GM23248 (cell line): ENCODE data around the gene RFX4. TPM values are rescaled to one million over a fixed set of nuclear protein-coding genes. Genes with fewer than 3 reads are reported as not detected.
A peak's percentile ranks its signal among the peaks of the same experiment; 100 is the strongest.

Experiments
- DNase-seq: peaks from one replicate; pipeline ENCODE4 v3.0.0-alpha.2; 2015
- H2AFZ ChIP-seq: fragments of 200-600 bp; sonication (generic); 2 replicates; pipeline ENCODE4 v1.6.1; 2016; ENCODE audit warnings: antibody characterized with exemption
- H3F3A ChIP-seq: fragments of 200-600 bp; sonication (generic); 2 replicates; pipeline ENCODE4 v1.6.1; 2016; ENCODE audit warnings: mild to moderate bottlenecking, antibody characterized with exemption, mixed run types; ENCODE audit not compliant: insufficient read depth
- H3K27ac ChIP-seq: fragments of 200-600 bp; sonication (generic); 2 replicates; pipeline ENCODE4 v1.5.1; 2016; ENCODE audit warnings: mild to moderate bottlenecking
- H3K27me3 ChIP-seq: fragments of 200-600 bp; sonication (generic); replicated peaks from 2 replicates; pipeline ENCODE4 v1.6.1; 2016; ENCODE audit warnings: mild to moderate bottlenecking; ENCODE audit not compliant: insufficient read depth
- H3K36me3 ChIP-seq: fragments of 200-600 bp; sonication (generic); 2 replicates; pipeline ENCODE4 v1.6.1; 2016; ENCODE audit warnings: low read depth, mild to moderate bottlenecking
- H3K4me1 ChIP-seq: fragments of 200-600 bp; sonication (generic); 2 replicates; pipeline ENCODE4 v1.6.1; 2016; ENCODE audit warnings: mild to moderate bottlenecking; ENCODE audit not compliant: insufficient read depth
- H3K4me2 ChIP-seq: fragments of 200-600 bp; sonication (generic); one replicate; pipeline ENCODE4 v1.6.1; 2016; ENCODE audit warnings: mild to moderate bottlenecking; ENCODE audit not compliant: unreplicated experiment
- H3K4me3 ChIP-seq: fragments of 200-600 bp; sonication (generic); 2 replicates; pipeline ENCODE4 v1.5.1; 2016; ENCODE audit warnings: mild to moderate bottlenecking
- H3K79me2 ChIP-seq: fragments of 200-600 bp; sonication (generic); 2 replicates; pipeline ENCODE4 v1.6.1; 2016; ENCODE audit warnings: mild to moderate bottlenecking; ENCODE audit not compliant: insufficient read depth
- H3K9ac ChIP-seq: fragments of 200-600 bp; sonication (generic); 2 replicates; pipeline ENCODE4 v1.6.1; 2016; ENCODE audit warnings: mild to moderate bottlenecking
- H3K9me2 ChIP-seq: fragments of 200-600 bp; sonication (generic); 2 replicates; pipeline ENCODE4 v1.6.1; 2016; ENCODE audit warnings: mixed run types, mild to moderate bottlenecking, moderate library complexity; ENCODE audit not compliant: insufficient read depth
- H3K9me3 ChIP-seq: fragments of 200-600 bp; sonication (generic); one replicate; pipeline ENCODE4 v1.6.1; 2017; ENCODE audit warnings: low read depth
- H4K20me1 ChIP-seq: fragments of 200-600 bp; sonication (generic); 2 replicates; pipeline ENCODE4 v1.6.0; 2016; ENCODE audit not compliant: insufficient read depth
- EZH2 ChIP-seq: fragments of 200-600 bp; sonication (generic); IDR thresholded peaks from 2 replicates; pipeline ENCODE4 v1.6.1; 2018; ENCODE audit warnings: antibody characterized with exemption, mild to moderate bottlenecking; ENCODE audit not compliant: insufficient read depth, poor library complexity, severe bottlenecking
- EZH2phosphoT487 ChIP-seq: fragments of 200-600 bp; sonication (generic); IDR thresholded peaks from 2 replicates; pipeline ENCODE4 v1.6.1; 2018; ENCODE audit warnings: antibody characterized with exemption, moderate library complexity, mild to moderate bottlenecking, low read depth; ENCODE audit not compliant: insufficient read depth
- WGBS, 2 experiments: methylation state at CpG; one replicate each; pipeline ENCODE4 v1.1.6; 2015 to 2017; ENCODE audit warnings: low lambda C conversion rate in 2 of 2, low coverage in 1 of 2; ENCODE audit errors: missing lambda C conversion rate in 2 of 2; 5-methylcytosine and 5-hydroxymethylcytosine counted together
- in situ Hi-C: fragments of 300-500 bp; cut with MboI; formaldehyde crosslinking; loops from 2 replicates; pipeline ENCODE4 v1.15.0; 2020
- polyA plus RNA-seq: library from polyadenylated mRNA; unstranded; fragments of >200 nt; fragmentation: Nextera tagmentation; extraction: Ambion mirVana; gene quantifications from 2 replicates; pipeline ENCODE4 v1.2.1, GENCODE V29; 2016
- total RNA-seq: library from RNA; depleted of rRNA; stranded (reverse); fragments of >200 nt; shearing (Covaris generic); gene quantifications from 2 replicates; pipeline ENCODE4 v1.2.3, GENCODE V29; 2014

The RFX4 gene
- total and polyA plus RNA-seq, 2 experiments from 2014 or later, result not detected

GRCh38 chr12:106580671-106581508 lies 1.9 kb upstream of the RFX4 start:
- WGBS, 2 experiments, result 10 to 13% methylated on average over 57 to 58 of the region's 58 CpGs
- 0 out of 2 replicates have a peak, but pooled peaks cover 6% of the 10 kb centered on the region for H3K4me1 ChIP-seq
- no peaks in the 10 kb centered on the region for H3K36me3 ChIP-seq
- H4K20me1 ChIP-seq, result no peaks in the 10 kb centered on the region
- H3K4me2 ChIP-seq, result no peak overlapping the region
- no peak overlapping the region for H3K9ac ChIP-seq
- H3F3A ChIP-seq, result no peaks in the 10 kb centered on the region
- in situ Hi-C loops, result no loop called here
- H3K27ac ChIP-seq, result no peak overlapping the region
- no peak for DNase-seq
- no peaks in the 10 kb centered on the region for H3K9me2 ChIP-seq
- no peak overlapping the region for H3K4me3 ChIP-seq
- TF ChIP-seq EZH2, result no peak
- TF ChIP-seq EZH2phosphoT487, result no peak
- peaks cover 59% of the 10 kb centered on the region for H3K27me3 ChIP-seq
- H3K9me3 ChIP-seq, result no peaks in the 10 kb centered on the region
- no peaks in the 10 kb centered on the region for H3K79me2 ChIP-seq
- H2AFZ ChIP-seq, result no peak overlapping the region

GRCh38 chr12:106581543-106582248 lies 1.1 kb upstream of the RFX4 start:
- H3K9me2 ChIP-seq, result no peaks in the 10 kb centered on the region
- DNase-seq, result peak; percentile 50
- no peak overlapping the region for H2AFZ ChIP-seq
- no peak overlapping the region for H3K4me2 ChIP-seq
- 2 to 4% methylated on average over 13 to 45 of the region's 52 CpGs for WGBS, 2 experiments
- in situ Hi-C loops, result no loop called here
- 0 out of 2 replicates have a peak, but pooled peaks cover 6% of the 10 kb centered on the region for H3K4me1 ChIP-seq
- H3K36me3 ChIP-seq, result no peaks in the 10 kb centered on the region
- H3K9me3 ChIP-seq, result no peaks in the 10 kb centered on the region
- TF ChIP-seq EZH2phosphoT487 (0 out of 2 replicates have a peak, but pooled peaks have one; percentile 55), EZH2 (peak; percentile 52)
- no peak overlapping the region for H3K27ac ChIP-seq
- peaks cover 67% of the 10 kb centered on the region for H3K27me3 ChIP-seq
- H3K4me3 ChIP-seq, result no peak overlapping the region
- no peaks in the 10 kb centered on the region for H3F3A ChIP-seq
- no peak overlapping the region for H3K9ac ChIP-seq
- H4K20me1 ChIP-seq, result no peaks in the 10 kb centered on the region
- H3K79me2 ChIP-seq, result no peaks in the 10 kb centered on the region

- H3K9me3 ChIP-seq, result no peaks in the 10 kb centered on the region
- no peaks in the 10 kb centered on the region for H3K36me3 ChIP-seq
- H3K4me1 ChIP-seq, result 0 out of 2 replicates have a peak, but pooled peaks cover 6% of the 10 kb centered on the region
- in situ Hi-C loops, result no loop called here
- H3K27me3 ChIP-seq, result peaks cover 72% of the 10 kb centered on the region
- H2AFZ ChIP-seq, result no peak overlapping the region
- no peak overlapping the region for H3K27ac ChIP-seq
- H3K4me2 ChIP-seq, result no peak overlapping the region
- TF ChIP-seq EZH2 (no peak), EZH2phosphoT487 (no peak)
- H3K4me3 ChIP-seq, result no peak overlapping the region
- WGBS, 2 experiments, result 4 to 8% methylated on average over 9 to 15 of the region's 16 CpGs
- H3K9me2 ChIP-seq, result no peaks in the 10 kb centered on the region
- H3F3A ChIP-seq, result no peaks in the 10 kb centered on the region
- no peak overlapping the region for H3K9ac ChIP-seq
- no peaks in the 10 kb centered on the region for H4K20me1 ChIP-seq
- no peak for DNase-seq
- no peaks in the 10 kb centered on the region for H3K79me2 ChIP-seq
These were observed 584 bp upstream of the RFX4 start for GRCh38 chr12:106582249-106582591.

GRCh38 chr12:106583242-106584103 lies 669 bp downstream of the RFX4 start:
- H3K9me2 ChIP-seq, result no peaks in the 10 kb centered on the region
- H3F3A ChIP-seq, result no peaks in the 10 kb centered on the region
- H3K79me2 ChIP-seq, result no peaks in the 10 kb centered on the region
- no peaks in the 10 kb centered on the region for H4K20me1 ChIP-seq
- no peaks in the 10 kb centered on the region for H3K9me3 ChIP-seq
- no peaks in the 10 kb centered on the region for H3K36me3 ChIP-seq
- peak overlapping the region; percentile 58 for H3K4me3 ChIP-seq
- in situ Hi-C loops, result no loop called here
- H3K27ac ChIP-seq, result no peak overlapping the region
- no peak overlapping the region for H2AFZ ChIP-seq
- 2 to 3% methylated on average over 45 to 56 of the region's 60 CpGs for WGBS, 2 experiments
- H3K4me1 ChIP-seq, result 0 out of 2 replicates have a peak, but pooled peaks cover 6% of the 10 kb centered on the region
- TF ChIP-seq EZH2phosphoT487 (0 out of 2 replicates have a peak, but pooled peaks have one; percentile 60), EZH2 (no peak)
- peaks cover 84% of the 10 kb centered on the region for H3K27me3 ChIP-seq
- no peak overlapping the region for H3K9ac ChIP-seq
- peak; percentile 41 for DNase-seq
- H3K4me2 ChIP-seq, result no peak overlapping the region
